ENCODE measurements around the gene FBXO31. TPM values are rescaled to one million over a fixed set of nuclear protein-coding genes. Genes with fewer than 3 reads are reported as not detected.
A peak's percentile ranks its signal among the peaks of the same experiment; 100 is the strongest.

Gene FBXO31
- total and polyA plus RNA-seq, 3 experiments from 2014 or later, result 27.4 to 40.9 (median 35.6) TPM

DNA sequence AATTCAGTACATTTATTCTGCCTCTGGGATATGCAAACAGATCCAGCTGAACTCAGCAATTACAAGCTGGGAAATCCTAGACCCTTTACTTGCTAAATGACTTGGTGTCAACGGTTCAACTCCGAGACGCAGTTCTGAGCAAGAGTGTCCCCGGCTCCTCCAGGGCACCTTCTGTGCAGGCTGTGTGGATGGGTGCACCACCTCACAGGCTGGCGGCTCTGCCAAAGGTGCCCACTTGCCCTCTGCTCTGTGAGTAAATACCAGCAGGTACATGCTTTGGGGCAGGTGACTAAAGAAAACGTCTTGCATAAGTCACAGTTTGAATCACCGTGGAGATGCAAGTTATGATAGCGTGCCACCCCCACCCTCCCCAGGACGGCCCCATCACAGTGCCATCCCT lies 31.9 kb upstream of the FBXO31 start:
- Mint-ChIP-seq H3K27me3 (peaks cover 0 to 2% of the 10 kb centered on the region in 2 donors), H3K27ac (no peak overlapping the region), H3K36me3 (peaks cover 3 to 71% (median 9%) of the 10 kb centered on the region in 3 donors), H3K4me3 (no peak overlapping the region), H3K4me1 (no peaks in the 10 kb centered on the region), H3K9me3 (no peaks in the 10 kb centered on the region)
- ChIA-PET CTCF (interaction anchor here (1.0 kb wide), 2 partner anchors 27 to 221 kb away, joined by 3 to 4 read pairs; no protein-coding TSS in a partner anchor), POLR2A (no interaction called here)
- no peak for DNase-seq
- no peaks in the 10 kb centered on the region for H3K4me1 ChIP-seq (ENCODE audit: insufficient read depth, low read length)
- no peak overlapping the region for H3K27ac ChIP-seq (ENCODE audit: low read depth, low read length)
- H3K9me3 ChIP-seq (ENCODE audit: low read length), result no peaks in the 10 kb centered on the region
- no peak overlapping the region for H3K4me3 ChIP-seq (ENCODE audit: low read length)
- peaks cover 8% of the 10 kb centered on the region for H3K36me3 ChIP-seq (ENCODE audit: insufficient read depth, low read length)
- no peaks in the 10 kb centered on the region for H3K27me3 ChIP-seq (ENCODE audit: insufficient read depth, low read length, poor library complexity, severe bottlenecking)

DNA sequence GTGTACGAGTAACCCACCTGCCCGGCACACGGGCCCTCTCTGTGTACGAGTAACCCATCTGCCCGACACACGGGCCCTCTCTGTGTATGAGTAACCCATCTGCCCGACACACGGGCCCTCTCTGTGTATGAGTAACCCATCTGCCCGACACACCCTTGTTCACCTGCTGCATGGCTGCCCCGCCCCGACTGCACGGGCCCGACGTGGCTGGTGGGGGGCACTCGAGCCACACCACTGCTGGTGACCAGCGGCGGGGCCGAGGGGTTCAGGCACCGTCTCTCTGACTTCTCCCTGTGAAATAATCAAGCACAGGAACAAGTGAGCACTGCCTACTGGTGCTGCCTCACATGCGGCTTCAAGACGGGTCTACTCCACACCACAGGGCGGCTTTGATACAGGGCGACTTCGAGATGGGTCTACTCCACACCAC lies 30.7 kb upstream of the FBXO31 start:
- no peak overlapping the region for H3K27ac ChIP-seq (ENCODE audit: low read depth, low read length)
- no peaks in the 10 kb centered on the region for H3K4me1 ChIP-seq (ENCODE audit: insufficient read depth, low read length)
- Mint-ChIP-seq H3K27ac (no peak overlapping the region), H3K9me3 (no peaks in the 10 kb centered on the region), H3K4me3 (no peak overlapping the region), H3K36me3 (peaks cover 3 to 72% (median 5%) of the 10 kb centered on the region in 3 donors), H3K4me1 (no peaks in the 10 kb centered on the region), H3K27me3 (peaks cover 0 to 2% of the 10 kb centered on the region in 2 donors)
- no peaks in the 10 kb centered on the region for H3K9me3 ChIP-seq (ENCODE audit: low read length)
- no peak for DNase-seq
- H3K27me3 ChIP-seq (ENCODE audit: insufficient read depth, low read length, poor library complexity, severe bottlenecking), result no peaks in the 10 kb centered on the region
- H3K4me3 ChIP-seq (ENCODE audit: low read length), result no peak overlapping the region
- POLR2A ChIA-PET, result no interaction called here
- CTCF ChIA-PET, result interaction anchor here (1.4 kb wide), 1 partner anchor 222 kb away, joined by 5 read pairs; no protein-coding TSS in a partner anchor
- H3K36me3 ChIP-seq (ENCODE audit: insufficient read depth, low read length), result no peaks in the 10 kb centered on the region

- no peak overlapping the region for H3K27ac ChIP-seq (ENCODE audit: low read depth, low read length)
- H3K27me3 Mint-ChIP-seq, result peaks cover 0 to 2% of the 10 kb centered on the region in 2 donors
- no peak overlapping the region for H3K4me3 ChIP-seq (ENCODE audit: low read length)
- no peaks in the 10 kb centered on the region for H3K9me3 Mint-ChIP-seq
- DNase-seq, result no peak
- H3K9me3 ChIP-seq (ENCODE audit: low read length), result no peaks in the 10 kb centered on the region
- no peaks in the 10 kb centered on the region for H3K27me3 ChIP-seq (ENCODE audit: insufficient read depth, low read length, poor library complexity, severe bottlenecking)
- H3K36me3 Mint-ChIP-seq, result peaks cover 3 to 73% (median 7%) of the 10 kb centered on the region in 3 donors
- POLR2A ChIA-PET, result no interaction called here
- H3K4me3 Mint-ChIP-seq, result no peak overlapping the region
- CTCF ChIA-PET, result interaction anchor here (1.4 to 1.9 kb wide), 2 partner anchors 19 to 223 kb away, joined by 4 to 5 read pairs; no protein-coding TSS in a partner anchor
- no peaks in the 10 kb centered on the region for H3K4me1 ChIP-seq (ENCODE audit: insufficient read depth, low read length)
- no peaks in the 10 kb centered on the region for H3K4me1 Mint-ChIP-seq
- H3K27ac Mint-ChIP-seq, result peak overlapping the region in 1 of 8 donors; percentile 95
- no peaks in the 10 kb centered on the region for H3K36me3 ChIP-seq (ENCODE audit: insufficient read depth, low read length)
These were observed 29.4 kb upstream of the FBXO31 start for GRCh38 chr16:87412996-87413421.

DNA sequence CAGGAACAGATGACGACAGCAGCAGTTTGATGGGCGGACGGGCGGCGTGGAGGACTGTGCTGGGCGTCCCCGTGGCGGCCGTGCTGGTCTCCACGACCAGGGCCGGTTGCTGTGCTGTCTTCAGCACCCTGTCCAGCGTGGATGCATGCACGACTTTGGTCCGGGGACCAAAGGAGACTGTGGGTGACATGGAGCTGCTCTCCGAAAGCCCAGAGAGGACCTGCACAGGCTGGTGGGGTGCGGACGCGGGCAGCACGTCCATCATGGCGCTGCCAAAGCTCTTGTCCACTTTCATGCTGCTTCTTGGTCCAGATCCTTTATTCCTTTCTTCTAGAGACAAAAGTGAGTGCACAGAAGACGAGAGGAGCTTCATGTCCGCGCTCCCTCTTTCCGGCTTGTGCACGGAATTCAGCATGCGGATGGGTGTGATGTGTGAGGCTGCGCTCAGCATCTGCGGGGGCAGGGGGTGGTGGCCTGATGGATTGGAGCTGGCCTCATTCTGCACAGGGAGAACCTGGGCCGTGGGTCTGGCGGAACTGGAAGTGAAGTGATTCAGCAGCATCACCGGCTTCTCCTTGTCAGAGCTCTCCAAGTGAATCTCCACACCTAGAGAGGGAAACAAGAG lies 28.9 kb upstream of the FBXO31 start:
- H3K36me3 ChIP-seq (ENCODE audit: insufficient read depth, low read length), result no peaks in the 10 kb centered on the region
- ChIA-PET CTCF (interaction anchor here (1.9 kb wide), 1 partner anchor 19 kb away, joined by 4 read pairs; no protein-coding TSS in a partner anchor), POLR2A (no interaction called here)
- H3K27me3 ChIP-seq (ENCODE audit: insufficient read depth, low read length, poor library complexity, severe bottlenecking), result no peaks in the 10 kb centered on the region
- no peak overlapping the region for H3K4me3 Mint-ChIP-seq
- no peak for DNase-seq
- H3K4me1 Mint-ChIP-seq, result no peaks in the 10 kb centered on the region
- peak overlapping the region in 1 of 8 donors; percentile 95 for H3K27ac Mint-ChIP-seq
- no peak overlapping the region for H3K4me3 ChIP-seq (ENCODE audit: low read length)
- H3K9me3 Mint-ChIP-seq, result no peaks in the 10 kb centered on the region
- no peak overlapping the region for H3K27ac ChIP-seq (ENCODE audit: low read depth, low read length)
- no peaks in the 10 kb centered on the region for H3K4me1 ChIP-seq (ENCODE audit: insufficient read depth, low read length)
- H3K27me3 Mint-ChIP-seq, result peaks cover 0 to 2% of the 10 kb centered on the region in 2 donors
- peaks cover 3 to 70% (median 5%) of the 10 kb centered on the region in 3 donors for H3K36me3 Mint-ChIP-seq
- no peaks in the 10 kb centered on the region for H3K9me3 ChIP-seq (ENCODE audit: low read length)

- ChIA-PET CTCF (interaction anchor here (1.9 kb wide), 1 partner anchor 18 kb away, joined by 4 read pairs; no protein-coding TSS in a partner anchor), POLR2A (no interaction called here)
- no peak overlapping the region for H3K4me3 Mint-ChIP-seq
- Histone ChIP-seq H3K36me3 (ENCODE audit: insufficient read depth, low read length) (peaks cover 5% of the 10 kb centered on the region), H3K4me1 (ENCODE audit: insufficient read depth, low read length) (no peaks in the 10 kb centered on the region), H3K27me3 (ENCODE audit: insufficient read depth, low read length, poor library complexity, severe bottlenecking) (no peaks in the 10 kb centered on the region), H3K4me3 (ENCODE audit: low read length) (no peak overlapping the region), H3K9me3 (ENCODE audit: low read length) (no peaks in the 10 kb centered on the region), H3K27ac (ENCODE audit: low read depth, low read length) (no peak overlapping the region)
- H3K9me3 Mint-ChIP-seq, result no peaks in the 10 kb centered on the region
- H3K27ac Mint-ChIP-seq, result peak overlapping the region in 1 of 8 donors; percentile 10
- DNase-seq, result no peak
- H3K4me1 Mint-ChIP-seq, result no peaks in the 10 kb centered on the region
- H3K27me3 Mint-ChIP-seq, result peaks cover 0 to 2% of the 10 kb centered on the region in 2 donors
- H3K36me3 Mint-ChIP-seq, result peaks cover 3 to 70% (median 5%) of the 10 kb centered on the region in 3 donors
These were observed 28.0 kb upstream of the FBXO31 start for GRCh38 chr16:87411375-87412271.

GRCh38 chr16:87410968-87411367 lies 27.4 kb upstream of the FBXO31 start:
- ChIA-PET CTCF (no interaction called here), POLR2A (no interaction called here)
- Mint-ChIP-seq H3K4me1 (no peaks in the 10 kb centered on the region), H3K27me3 (peaks cover 0 to 2% of the 10 kb centered on the region in 2 donors), H3K27ac (peak overlapping the region in 1 of 8 donors; percentile 36), H3K4me3 (no peak overlapping the region), H3K9me3 (no peaks in the 10 kb centered on the region), H3K36me3 (peaks cover 3 to 73% (median 5%) of the 10 kb centered on the region in 3 donors)
- H3K27me3 ChIP-seq (ENCODE audit: insufficient read depth, low read length, poor library complexity, severe bottlenecking), result no peaks in the 10 kb centered on the region
- no peak overlapping the region for H3K4me3 ChIP-seq (ENCODE audit: low read length)
- H3K9me3 ChIP-seq (ENCODE audit: low read length), result no peaks in the 10 kb centered on the region
- H3K27ac ChIP-seq (ENCODE audit: low read depth, low read length), result no peak overlapping the region
- peaks cover 8% of the 10 kb centered on the region for H3K36me3 ChIP-seq (ENCODE audit: insufficient read depth, low read length)
- no peak for DNase-seq
- H3K4me1 ChIP-seq (ENCODE audit: insufficient read depth, low read length), result no peaks in the 10 kb centered on the region

DNA sequence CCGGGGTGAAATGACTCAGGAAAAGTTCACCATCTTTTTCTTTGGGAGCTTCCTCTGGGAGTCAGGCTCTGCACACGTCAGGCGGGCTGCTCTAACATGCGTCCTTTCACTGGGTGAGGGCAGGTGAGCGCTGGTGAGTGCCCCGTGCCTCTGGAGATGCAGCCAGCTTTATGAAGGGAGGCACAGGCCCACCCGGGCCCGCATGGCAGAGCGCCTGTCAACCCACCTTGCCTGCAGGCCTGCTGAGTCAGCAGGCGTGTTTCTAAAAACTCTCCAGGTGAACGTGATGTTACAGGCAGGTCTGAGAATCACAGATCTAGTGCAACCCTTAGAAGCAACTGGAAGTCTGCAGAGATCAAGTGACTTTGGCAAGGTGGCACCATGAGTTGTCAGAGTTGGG lies 27.0 kb upstream of the FBXO31 start:
- H3K27me3 ChIP-seq (ENCODE audit: insufficient read depth, low read length, poor library complexity, severe bottlenecking), result no peaks in the 10 kb centered on the region
- no peaks in the 10 kb centered on the region for H3K9me3 ChIP-seq (ENCODE audit: low read length)
- peaks cover 8% of the 10 kb centered on the region for H3K36me3 ChIP-seq (ENCODE audit: insufficient read depth, low read length)
- Mint-ChIP-seq H3K27ac (peak overlapping the region in 1 of 8 donors; percentile 36), H3K9me3 (no peaks in the 10 kb centered on the region), H3K4me1 (no peaks in the 10 kb centered on the region), H3K36me3 (peaks cover 3 to 74% (median 5%) of the 10 kb centered on the region in 3 donors), H3K4me3 (no peak overlapping the region), H3K27me3 (peaks cover 0 to 2% of the 10 kb centered on the region in 2 donors)
- no peak overlapping the region for H3K27ac ChIP-seq (ENCODE audit: low read depth, low read length)
- H3K4me1 ChIP-seq (ENCODE audit: insufficient read depth, low read length), result no peaks in the 10 kb centered on the region
- H3K4me3 ChIP-seq (ENCODE audit: low read length), result no peak overlapping the region
- DNase-seq, result no peak
- POLR2A ChIA-PET, result no interaction called here
- CTCF ChIA-PET, result no interaction called here

- peaks cover 16% of the 10 kb centered on the region for H3K36me3 ChIP-seq (ENCODE audit: insufficient read depth, low read length)
- H3K27ac ChIP-seq (ENCODE audit: low read depth, low read length), result no peak overlapping the region
- CTCF ChIA-PET, result no interaction called here
- peak overlapping the region in 1 of 8 donors; percentile 58 for H3K27ac Mint-ChIP-seq
- no peak for DNase-seq
- H3K4me1 Mint-ChIP-seq, result no peaks in the 10 kb centered on the region
- peaks cover 0 to 2% of the 10 kb centered on the region in 2 donors for H3K27me3 Mint-ChIP-seq
- POLR2A ChIA-PET, result no interaction called here
- H3K4me3 ChIP-seq (ENCODE audit: low read length), result no peak overlapping the region
- peaks cover 2 to 76% (median 3%) of the 10 kb centered on the region in 3 donors for H3K36me3 Mint-ChIP-seq
- no peak overlapping the region for H3K4me3 Mint-ChIP-seq
- H3K9me3 ChIP-seq (ENCODE audit: low read length), result no peaks in the 10 kb centered on the region
- no peaks in the 10 kb centered on the region for H3K9me3 Mint-ChIP-seq
- no peaks in the 10 kb centered on the region for H3K4me1 ChIP-seq (ENCODE audit: insufficient read depth, low read length)
- H3K27me3 ChIP-seq (ENCODE audit: insufficient read depth, low read length, poor library complexity, severe bottlenecking), result no peaks in the 10 kb centered on the region
These were observed 26.2 kb upstream of the FBXO31 start for GRCh38 chr16:87409781-87410180.

Measured in CD8-positive, alpha-beta memory T cell (primary cell).